HL-60 (cell line): ENCODE data around the gene TENM3.

Source experiments
- DNase-seq, 2 experiments: peaks; one replicate each; pipeline ENCODE4 v3.0.0-alpha.2; 2010 to 2020; ENCODE audit warnings: low read depth in 1 of 2, low spot score in 1 of 2
- H3K27ac ChIP-seq: fragments of 250-450 bp; sonication (Bioruptor Pico); replicated peaks from 2 replicates; pipeline ENCODE4 v1.5.1; 2020; ENCODE audit warnings: mild to moderate bottlenecking, moderate library complexity
- H3K27me3 ChIP-seq: fragments of 250-450 bp; sonication (Bioruptor Pico); 2 replicates; pipeline ENCODE4 v1.5.1; 2021; ENCODE audit warnings: mild to moderate bottlenecking, moderate library complexity; ENCODE audit not compliant: insufficient read depth, poor library complexity, severe bottlenecking
- H3K4me3 ChIP-seq: replicated peaks from 2 replicates; pipeline ENCODE4 v1.5.1; 2011; ENCODE audit warnings: mild to moderate bottlenecking, control low read depth, low read length; ENCODE audit not compliant: insufficient read depth
- CTCF ChIP-seq: IDR thresholded peaks from one replicate; pipeline ENCODE4 v1.5.1; 2011; ENCODE audit warnings: low read length, control low read depth, inconsistent platforms; ENCODE audit not compliant: insufficient read depth
- GABPA ChIP-seq: IDR thresholded peaks from 2 replicates; pipeline ENCODE4 v1.6.1; 2012; ENCODE audit warnings: low read depth
- POLR2AphosphoS5 ChIP-seq: IDR thresholded peaks from 2 replicates; pipeline ENCODE4 v1.6.1; 2012; ENCODE audit warnings: low read depth
- REST ChIP-seq: IDR thresholded peaks from 2 replicates; pipeline ENCODE4 v1.6.1; 2012; ENCODE audit warnings: low read depth; ENCODE audit not compliant: insufficient replicate concordance
- SPI1 ChIP-seq: IDR thresholded peaks from 2 replicates; pipeline ENCODE4 v1.6.1; 2012; ENCODE audit warnings: low read depth, mild to moderate bottlenecking, borderline replicate concordance

The TENM3 gene

GRCh38 chr4:182564724-182565369 lies 321.6 kb downstream of the TENM3 start:
- Histone ChIP-seq H3K27me3 (no peaks in the 10 kb centered on the region), H3K4me3 (no peak overlapping the region), H3K27ac (no peak overlapping the region)
- DNase-seq = no peak
- TF ChIP-seq CTCF (no peak), GABPA (no peak), POLR2AphosphoS5 (no peak), SPI1 (no peak)

- H3K27me3 ChIP-seq = no peaks in the 10 kb centered on the region
- no peak for DNase-seq
- no peak overlapping the region for H3K4me3 ChIP-seq
- no peak for TF ChIP-seq POLR2AphosphoS5
- TF ChIP-seq SPI1 = no peak
- TF ChIP-seq GABPA = no peak
- TF ChIP-seq REST = no peak
- no peak for TF ChIP-seq CTCF
- H3K27ac ChIP-seq = no peak overlapping the region
These were observed 323.9 kb downstream of the TENM3 start for GRCh38 chr4:182567119-182567518.

- no peaks in the 10 kb centered on the region for H3K27me3 ChIP-seq
- TF ChIP-seq POLR2AphosphoS5 (no peak), GABPA (no peak), CTCF (no peak), REST (no peak), SPI1 (no peak)
- no peak for DNase-seq
- H3K27ac ChIP-seq = no peak overlapping the region
- no peak overlapping the region for H3K4me3 ChIP-seq
These were observed 326.4 kb downstream of the TENM3 start for GRCh38 chr4:182569561-182569960.

- no peak overlapping the region for H3K4me3 ChIP-seq
- H3K27ac ChIP-seq = no peak overlapping the region
- TF ChIP-seq GABPA (no peak), POLR2AphosphoS5 (no peak), CTCF (no peak), REST (no peak)
- peaks cover 3% of the 10 kb centered on the region for H3K27me3 ChIP-seq
- DNase-seq = no peak
These were observed 331.5 kb downstream of the TENM3 start for GRCh38 chr4:182574706-182575105.
